Measurements from ENCODE around the gene RNF135.
"Not testable (repeated sequence)": the region's sequence is repeated elsewhere in the genome, so short reads cannot be mapped to it uniquely, and the experiment has no call there.

RNF135 gene

GRCh38 chr17:30970831-30971567 lies at the start of gene RNF135:
Gene RNF135 (plus strand): TSS chr17:30971039. CDS start chr17:30971074, 35 bp downstream.
- DNase-seq = no peak

- no peak for DNase-seq
Measured at GRCh38 chr17:30921544-30922196, 49.2 kb upstream of the RNF135 start, which contains the start of gene ADAP2. Gene ADAP2 (plus strand): TSS chr17:30921945. CDS start chr17:30922015, 70 bp downstream.

- DNase-seq = no peak
Measured at GRCh38 chr17:30922235-30923030, 48.4 kb upstream of the RNF135 start.

- DNase-seq = no peak
Measured at GRCh38 chr17:30924341-30924740, 46.5 kb upstream of the RNF135 start.

- no peak for DNase-seq
Measured at GRCh38 chr17:30926516-30926915, 44.3 kb upstream of the RNF135 start.

GRCh38 chr17:30927756-30928155 lies 43.1 kb upstream of the RNF135 start:
- no peak for DNase-seq

GRCh38 chr17:30928584-30928983 lies 42.3 kb upstream of the RNF135 start:
- DNase-seq = no peak

GRCh38 chr17:30929081-30929633 lies 41.7 kb upstream of the RNF135 start:
- DNase-seq = no peak

- DNase-seq = not testable (repeated sequence)
Measured at GRCh38 chr17:30929861-30930260, 41.0 kb upstream of the RNF135 start.

- no peak for DNase-seq
Measured at GRCh38 chr17:30930495-30930894, 40.3 kb upstream of the RNF135 start.

GRCh38 chr17:30931582-30931981 lies 39.3 kb upstream of the RNF135 start:
- not testable (repeated sequence) for DNase-seq

GRCh38 chr17:30933966-30934365 lies 36.9 kb upstream of the RNF135 start:
- no peak for DNase-seq

- no peak for DNase-seq
Measured at GRCh38 chr17:30939051-30939689, 31.7 kb upstream of the RNF135 start.

GRCh38 chr17:30942308-30943079 lies 28.3 kb upstream of the RNF135 start:
- DNase-seq = no peak

- no peak for DNase-seq
Measured at GRCh38 chr17:30947796-30948195, 23.0 kb upstream of the RNF135 start.

GRCh38 chr17:30950189-30950588 lies 20.6 kb upstream of the RNF135 start:
- no peak for DNase-seq

GRCh38 chr17:30950669-30951399 lies 20.0 kb upstream of the RNF135 start:
- DNase-seq = no peak

GRCh38 chr17:30952638-30953393 lies 18.0 kb upstream of the RNF135 start:
- DNase-seq = no peak

GRCh38 chr17:30954046-30954830 lies 16.6 kb upstream of the RNF135 start:
- no peak for DNase-seq
